VCaP (cell line): ENCODE measurements around the gene MT1H.
A peak's percentile ranks its signal among the peaks of the same experiment; 100 is the strongest.

Source experiments
- H3K27ac ChIP-seq: fragments of 450-650 bp; 2 replicates; pipeline ENCODE4 v1.5.1; 2017
- TF ChIP-seq, protein P1 (sequence below): fragments of 450-650 bp; conservative IDR thresholded peaks from 2 replicates; pipeline ENCODE4 v1.5.1; 2017; ENCODE audit warnings: mild to moderate bottlenecking, moderate library complexity

Gene MT1H

DNA sequence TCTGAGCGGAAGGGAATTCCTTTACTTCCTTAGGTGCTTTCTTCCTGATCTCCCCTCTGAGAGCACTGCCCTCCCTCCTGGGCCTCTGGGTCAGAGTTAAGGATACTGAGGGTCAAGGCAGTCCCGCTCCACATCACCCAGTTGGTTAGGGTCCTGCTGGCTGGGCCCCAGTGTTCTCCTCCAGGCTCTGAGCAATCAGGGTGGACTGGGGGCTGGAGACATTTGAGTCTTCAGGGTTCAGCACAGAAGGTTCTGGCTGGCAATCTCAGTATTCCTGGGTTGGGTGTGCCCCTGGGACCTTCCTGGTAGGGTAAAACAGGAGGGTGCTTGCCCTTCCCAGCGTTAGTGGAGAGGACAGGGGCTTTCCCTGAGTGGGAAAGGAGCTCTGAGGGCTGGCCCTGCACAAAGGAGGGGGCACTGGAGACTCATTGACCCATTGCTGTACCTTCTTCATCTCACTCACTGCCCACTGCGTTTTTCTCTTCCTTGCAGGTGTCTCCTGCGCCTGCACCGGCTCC lies 36.7 kb upstream of the MT1H start:
- TF ChIP-seq, protein P1, sequence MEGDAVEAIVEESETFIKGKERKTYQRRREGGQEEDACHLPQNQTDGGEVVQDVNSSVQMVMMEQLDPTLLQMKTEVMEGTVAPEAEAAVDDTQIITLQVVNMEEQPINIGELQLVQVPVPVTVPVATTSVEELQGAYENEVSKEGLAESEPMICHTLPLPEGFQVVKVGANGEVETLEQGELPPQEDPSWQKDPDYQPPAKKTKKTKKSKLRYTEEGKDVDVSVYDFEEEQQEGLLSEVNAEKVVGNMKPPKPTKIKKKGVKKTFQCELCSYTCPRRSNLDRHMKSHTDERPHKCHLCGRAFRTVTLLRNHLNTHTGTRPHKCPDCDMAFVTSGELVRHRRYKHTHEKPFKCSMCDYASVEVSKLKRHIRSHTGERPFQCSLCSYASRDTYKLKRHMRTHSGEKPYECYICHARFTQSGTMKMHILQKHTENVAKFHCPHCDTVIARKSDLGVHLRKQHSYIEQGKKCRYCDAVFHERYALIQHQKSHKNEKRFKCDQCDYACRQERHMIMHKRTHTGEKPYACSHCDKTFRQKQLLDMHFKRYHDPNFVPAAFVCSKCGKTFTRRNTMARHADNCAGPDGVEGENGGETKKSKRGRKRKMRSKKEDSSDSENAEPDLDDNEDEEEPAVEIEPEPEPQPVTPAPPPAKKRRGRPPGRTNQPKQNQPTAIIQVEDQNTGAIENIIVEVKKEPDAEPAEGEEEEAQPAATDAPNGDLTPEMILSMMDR = no peak
- H3K27ac ChIP-seq = no peak overlapping the region

DNA sequence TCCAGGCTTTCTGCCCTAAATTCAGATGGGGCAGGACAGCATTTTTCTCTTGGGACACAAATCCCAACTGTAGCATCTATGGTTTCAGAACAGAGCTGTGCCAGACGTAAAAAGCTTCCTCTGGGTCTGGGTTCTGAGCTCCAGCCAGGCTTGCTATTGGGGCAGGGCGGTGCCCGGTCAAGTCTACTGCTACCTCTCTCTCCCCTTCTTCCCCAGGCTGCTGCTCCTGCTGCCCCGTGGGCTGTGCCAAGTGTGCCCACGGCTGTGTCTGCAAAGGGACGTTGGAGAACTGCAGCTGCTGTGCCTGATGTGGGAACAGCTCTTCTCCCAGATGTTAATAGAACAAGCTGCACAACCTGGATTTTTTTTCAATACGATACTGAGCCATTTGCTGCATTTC lies 36.1 kb upstream of the MT1H start:
- H3K27ac ChIP-seq = no peak overlapping the region
- TF ChIP-seq, protein P1 = no peak

GRCh38 chr16:56634715-56635440 lies 34.7 kb upstream of the MT1H start:
- TF ChIP-seq, protein P1 = no peak
- H3K27ac ChIP-seq = no peak overlapping the region

GRCh38 chr16:56635441-56635967 lies 34.1 kb upstream of the MT1H start:
- TF ChIP-seq, protein P1 = no peak
- no peak overlapping the region for H3K27ac ChIP-seq

DNA sequence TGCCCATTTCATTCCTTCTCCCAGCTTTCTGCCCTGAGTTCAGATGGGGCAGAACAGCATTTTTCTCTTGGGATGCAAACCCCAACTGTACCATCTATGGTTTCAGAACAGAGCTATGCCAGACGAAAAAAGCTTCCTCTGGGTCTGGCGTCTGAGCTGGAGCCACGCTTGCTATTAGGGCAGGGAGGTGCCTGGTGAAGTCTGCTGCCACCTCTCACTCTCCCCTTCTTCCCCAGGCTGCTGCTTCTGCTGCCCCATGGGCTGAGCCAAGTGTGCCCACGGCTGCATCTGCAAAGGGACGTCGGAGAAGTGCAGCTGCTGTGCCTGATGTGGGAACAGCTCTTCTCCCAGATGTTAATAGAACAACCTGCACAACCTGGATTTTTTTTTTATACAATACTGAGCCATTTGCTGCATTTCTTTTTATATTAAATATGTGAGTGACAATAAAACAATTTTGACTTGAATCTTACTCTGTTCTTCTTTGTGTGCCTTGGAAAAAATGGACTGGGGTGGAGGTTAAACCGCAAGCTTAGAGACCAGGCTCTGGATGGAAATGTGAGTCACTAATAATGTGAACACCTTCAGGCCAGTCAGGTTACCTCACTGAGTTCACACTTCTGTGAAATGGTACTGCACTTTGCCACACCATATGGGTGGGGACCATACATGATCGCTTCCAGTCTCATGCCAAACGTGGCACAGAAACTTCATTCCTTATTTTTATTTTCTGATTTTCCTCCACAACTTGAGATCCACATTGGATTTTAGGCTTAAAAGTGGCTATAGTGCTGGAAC lies 32.8 kb upstream of the MT1H start:
- no peak overlapping the region for H3K27ac ChIP-seq
- TF ChIP-seq, protein P1 = no peak

GRCh38 chr16:56637814-56638750 lies 31.5 kb upstream of the MT1H start, which contains the start of gene MT1A:
Gene MT1A (plus strand): TSS chr16:56638666. CDS start chr16:56638739, 73 bp downstream.
- H3K27ac ChIP-seq = peak within 1 kb of the TSS; percentile 36
- TF ChIP-seq, protein P1 = no peak
